KMS-11 (cell line): ENCODE results near the gene ZNF740.

ENCODE experiments used
- H2AFZ ChIP-seq: fragments of 200-600 bp; sonication (generic); 2 replicates; pipeline ENCODE4 v1.6.1; 2016; ENCODE audit warnings: antibody characterized with exemption, mixed run types, low read depth
- H3K27ac ChIP-seq: fragments of 200-600 bp; sonication (generic); 2 replicates; pipeline ENCODE4 v1.6.1; 2016; ENCODE audit warnings: mild to moderate bottlenecking, mixed run types
- H3K27me3 ChIP-seq: fragments of 200-600 bp; sonication (generic); 2 replicates; pipeline ENCODE4 v1.6.1; 2017; ENCODE audit warnings: mild to moderate bottlenecking, low read depth, mixed run types, moderate library complexity; ENCODE audit not compliant: insufficient read depth
- H3K36me3 ChIP-seq: fragments of 200-600 bp; sonication (generic); 2 replicates; pipeline ENCODE4 v1.6.1; 2017; ENCODE audit warnings: mild to moderate bottlenecking, mixed run types; ENCODE audit not compliant: insufficient read depth
- H3K4me1 ChIP-seq: fragments of 200-600 bp; sonication (generic); 2 replicates; pipeline ENCODE4 v1.6.1; 2016; ENCODE audit warnings: mild to moderate bottlenecking, low read depth, mixed run types; ENCODE audit not compliant: poor library complexity, severe bottlenecking
- H3K4me2 ChIP-seq: fragments of 200-600 bp; sonication (generic); 2 replicates; pipeline ENCODE4 v1.7.0; 2016; ENCODE audit warnings: mild to moderate bottlenecking, mixed run types
- H3K4me3 ChIP-seq: fragments of 200-600 bp; sonication (generic); IDR thresholded peaks from 2 replicates; pipeline ENCODE4 v1.6.1; 2017; ENCODE audit warnings: low read depth, low read length, mixed read lengths; ENCODE audit not compliant: insufficient read depth
- H3K79me2 ChIP-seq: fragments of 200-600 bp; sonication (generic); 2 replicates; pipeline ENCODE4 v1.6.1; 2016; ENCODE audit warnings: low read depth, mixed run types; ENCODE audit not compliant: insufficient read depth
- H3K9ac ChIP-seq: fragments of 200-600 bp; sonication (generic); 2 replicates; pipeline ENCODE4 v1.6.1; 2016; ENCODE audit warnings: mild to moderate bottlenecking, mixed run types
- H4K20me1 ChIP-seq: fragments of 200-600 bp; sonication (generic); 2 replicates; pipeline ENCODE4 v1.6.1; 2016; ENCODE audit warnings: mild to moderate bottlenecking, mixed run types; ENCODE audit not compliant: insufficient read depth
- CTCF ChIP-seq: fragments of 200-600 bp; sonication (generic); conservative IDR thresholded peaks from 2 replicates; pipeline ENCODE4 v1.6.1; 2017; ENCODE audit warnings: low read depth, mild to moderate bottlenecking, antibody characterized with exemption, low read length, moderate library complexity, mixed read lengths

The ZNF740 gene

GRCh38 chr12:53232646-53233461 lies 52.3 kb downstream of the ZNF740 start:
- Histone ChIP-seq H3K4me1 (peaks cover 63% of the 10 kb centered on the region), H2AFZ (peak overlapping the region; percentile 65), H3K4me2 (peak overlapping the region; percentile 96), H3K27me3 (no peaks in the 10 kb centered on the region), H3K79me2 (peaks cover 10% of the 10 kb centered on the region; the same call in 1 of the 2 replicates), H3K9ac (peak overlapping the region; percentile 7; the same call in 1 of the 2 replicates), H3K36me3 (no peaks in the 10 kb centered on the region), H3K4me3 (no peak overlapping the region), H3K27ac (peak overlapping the region; percentile 11), H4K20me1 (no peaks in the 10 kb centered on the region)
- no peak; the same call in 1 of the 2 replicates for TF ChIP-seq CTCF

GRCh38 chr12:53233671-53234121 lies 53.2 kb downstream of the ZNF740 start:
- Histone ChIP-seq H3K79me2 (peaks cover 10% of the 10 kb centered on the region; the same call in 1 of the 2 replicates), H3K4me1 (peaks cover 64% of the 10 kb centered on the region), H4K20me1 (no peaks in the 10 kb centered on the region), H3K4me2 (peak overlapping the region; percentile 96), H3K27me3 (no peaks in the 10 kb centered on the region), H3K9ac (peak overlapping the region; percentile 7; the same call in 1 of the 2 replicates), H2AFZ (peak overlapping the region; percentile 65; the same call in 1 of the 2 replicates), H3K4me3 (no peak overlapping the region), H3K27ac (0 out of 2 replicates have a peak overlapping the region, but pooled peaks have one; percentile 11), H3K36me3 (no peaks in the 10 kb centered on the region)
- no peak for TF ChIP-seq CTCF

GRCh38 chr12:53234271-53234914 lies 53.9 kb downstream of the ZNF740 start:
- no peak overlapping the region for H3K9ac ChIP-seq
- H3K4me1 ChIP-seq: peaks cover 64% of the 10 kb centered on the region
- H3K4me2 ChIP-seq: peak overlapping the region; percentile 96; the same call in 1 of the 2 replicates
- H3K79me2 ChIP-seq: peaks cover 10% of the 10 kb centered on the region; the same call in 1 of the 2 replicates
- H3K4me3 ChIP-seq: no peak overlapping the region
- H2AFZ ChIP-seq: peak overlapping the region; percentile 65; the same call in 1 of the 2 replicates
- H3K27ac ChIP-seq: no peak overlapping the region
- no peaks in the 10 kb centered on the region for H3K36me3 ChIP-seq
- no peak for TF ChIP-seq CTCF
- H3K27me3 ChIP-seq: no peaks in the 10 kb centered on the region
- H4K20me1 ChIP-seq: no peaks in the 10 kb centered on the region

GRCh38 chr12:53235164-53235563 lies 54.6 kb downstream of the ZNF740 start:
- Histone ChIP-seq H3K36me3 (no peaks in the 10 kb centered on the region), H2AFZ (no peak overlapping the region), H3K27me3 (no peaks in the 10 kb centered on the region), H3K27ac (no peak overlapping the region), H3K9ac (no peak overlapping the region), H3K4me2 (no peak overlapping the region), H4K20me1 (no peaks in the 10 kb centered on the region), H3K4me3 (no peak overlapping the region), H3K4me1 (peaks cover 64% of the 10 kb centered on the region), H3K79me2 (peaks cover 10% of the 10 kb centered on the region; the same call in 1 of the 2 replicates)
- TF ChIP-seq CTCF: no peak
